GM21723 (cell line): ENCODE data around the gene TANK.

ENCODE experiments used
- ATAC-seq: cut with Tn5 transposase; IDR thresholded peaks from one replicate; pipeline ENCODE4 v1.9.1; 2021; ENCODE audit warnings: mild to moderate bottlenecking, moderate library complexity; ENCODE audit not compliant: unreplicated experiment

TANK gene, protein sequence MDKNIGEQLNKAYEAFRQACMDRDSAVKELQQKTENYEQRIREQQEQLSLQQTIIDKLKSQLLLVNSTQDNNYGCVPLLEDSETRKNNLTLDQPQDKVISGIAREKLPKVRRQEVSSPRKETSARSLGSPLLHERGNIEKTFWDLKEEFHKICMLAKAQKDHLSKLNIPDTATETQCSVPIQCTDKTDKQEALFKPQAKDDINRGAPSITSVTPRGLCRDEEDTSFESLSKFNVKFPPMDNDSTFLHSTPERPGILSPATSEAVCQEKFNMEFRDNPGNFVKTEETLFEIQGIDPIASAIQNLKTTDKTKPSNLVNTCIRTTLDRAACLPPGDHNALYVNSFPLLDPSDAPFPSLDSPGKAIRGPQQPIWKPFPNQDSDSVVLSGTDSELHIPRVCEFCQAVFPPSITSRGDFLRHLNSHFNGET

GRCh38 chr2:161160226-161161073 lies at the start of gene TANK:
Gene TANK, plus strand, starts transcription at chr2:161160428. Its CDS starts 19,235 bp downstream, at chr2:161179663.
- ATAC-seq, result peak; percentile 90

DNA sequence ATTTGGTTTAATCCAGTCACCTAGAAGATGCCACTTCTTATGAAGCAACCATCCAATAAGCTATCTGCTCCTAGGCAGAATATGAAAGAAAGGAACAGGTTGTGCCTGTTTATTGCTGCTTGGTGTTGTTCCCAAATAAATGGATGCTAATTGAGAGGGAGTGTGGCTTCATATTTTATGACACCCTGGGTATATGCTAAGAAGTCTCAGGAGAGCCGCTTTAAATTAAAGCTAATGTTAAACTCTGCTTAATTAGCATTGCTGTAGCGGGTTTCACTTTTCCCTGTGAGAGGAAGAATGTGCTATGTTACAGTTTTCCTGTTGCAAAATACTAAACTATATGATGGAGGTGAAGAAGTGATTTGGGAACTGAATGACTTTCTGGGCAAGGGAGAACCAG lies 48.7 kb upstream of the TANK start:
- no peak for ATAC-seq

DNA sequence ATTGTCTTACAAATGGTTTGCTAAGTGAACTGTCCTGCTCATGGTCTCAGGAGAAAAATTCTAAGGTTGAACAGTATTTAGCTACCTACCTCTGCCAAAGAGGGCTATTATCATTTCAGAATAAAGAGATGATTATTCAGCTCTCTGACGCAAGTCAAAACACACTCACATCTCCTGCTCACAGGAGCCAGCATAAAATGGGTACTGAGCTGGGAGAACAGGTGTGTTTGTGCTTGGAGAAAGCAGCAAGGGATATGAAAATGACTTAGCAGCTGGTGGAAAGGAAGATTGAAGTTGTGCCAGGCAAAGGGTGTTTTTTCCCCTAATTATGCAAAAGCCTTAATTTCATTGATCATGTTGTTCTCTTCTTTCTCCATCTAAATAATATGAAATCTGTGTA lies 47.3 kb upstream of the TANK start:
- no peak for ATAC-seq

GRCh38 chr2:161113693-161114575 lies 46.3 kb upstream of the TANK start:
- no peak for ATAC-seq

GRCh38 chr2:161115205-161115604 lies 45.0 kb upstream of the TANK start:
- no peak for ATAC-seq

GRCh38 chr2:161115605-161116380 lies 44.4 kb upstream of the TANK start:
- no peak for ATAC-seq

DNA sequence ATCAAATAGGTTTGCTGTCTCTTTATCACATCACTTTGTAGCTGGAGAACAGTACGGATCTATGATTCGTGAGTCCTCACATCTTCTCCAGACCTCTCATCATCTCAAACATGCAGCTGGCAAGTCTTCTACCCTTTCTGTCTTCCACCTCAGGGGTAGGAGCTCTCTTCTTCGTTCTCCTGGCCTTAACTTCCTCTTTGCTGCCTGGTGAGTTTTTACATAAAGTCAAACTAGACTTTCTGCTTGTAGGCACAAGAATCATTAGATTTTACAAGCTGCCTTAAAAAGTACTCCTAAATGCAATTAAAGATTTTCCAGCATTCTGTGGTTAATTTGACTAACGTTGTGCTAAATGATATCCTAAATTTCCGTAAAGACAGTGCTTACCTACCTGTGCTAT lies 43.7 kb upstream of the TANK start:
- ATAC-seq, result no peak

- no peak for ATAC-seq
Observed at GRCh38 chr2:161117506-161117905, 42.7 kb upstream of the TANK start.

- ATAC-seq, result no peak
Observed at GRCh38 chr2:161118722-161119121, 41.5 kb upstream of the TANK start.

DNA sequence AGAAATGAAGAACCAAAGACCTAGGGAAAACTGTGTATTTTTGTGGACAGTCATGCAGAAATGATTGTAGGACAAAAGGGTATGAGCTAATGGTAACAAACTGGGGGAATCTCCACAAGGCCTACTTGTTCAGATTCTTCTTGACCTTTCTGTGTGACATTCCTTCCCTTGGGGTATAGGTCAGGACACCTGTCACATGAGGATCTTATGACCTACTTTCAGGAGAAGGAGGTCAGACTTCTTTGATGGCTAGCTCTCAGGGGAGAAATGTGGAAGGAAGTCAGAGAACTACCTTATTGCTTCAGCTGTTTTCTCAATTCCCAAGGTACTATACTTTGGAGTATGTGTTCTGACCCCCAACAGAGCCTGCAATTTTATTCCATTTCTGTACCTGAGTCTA lies 40.7 kb upstream of the TANK start:
- ATAC-seq, result no peak

GRCh38 chr2:161120775-161121174 lies 39.5 kb upstream of the TANK start:
- no peak for ATAC-seq

- no peak for ATAC-seq
Observed at GRCh38 chr2:161121622-161122021, 38.6 kb upstream of the TANK start.

DNA sequence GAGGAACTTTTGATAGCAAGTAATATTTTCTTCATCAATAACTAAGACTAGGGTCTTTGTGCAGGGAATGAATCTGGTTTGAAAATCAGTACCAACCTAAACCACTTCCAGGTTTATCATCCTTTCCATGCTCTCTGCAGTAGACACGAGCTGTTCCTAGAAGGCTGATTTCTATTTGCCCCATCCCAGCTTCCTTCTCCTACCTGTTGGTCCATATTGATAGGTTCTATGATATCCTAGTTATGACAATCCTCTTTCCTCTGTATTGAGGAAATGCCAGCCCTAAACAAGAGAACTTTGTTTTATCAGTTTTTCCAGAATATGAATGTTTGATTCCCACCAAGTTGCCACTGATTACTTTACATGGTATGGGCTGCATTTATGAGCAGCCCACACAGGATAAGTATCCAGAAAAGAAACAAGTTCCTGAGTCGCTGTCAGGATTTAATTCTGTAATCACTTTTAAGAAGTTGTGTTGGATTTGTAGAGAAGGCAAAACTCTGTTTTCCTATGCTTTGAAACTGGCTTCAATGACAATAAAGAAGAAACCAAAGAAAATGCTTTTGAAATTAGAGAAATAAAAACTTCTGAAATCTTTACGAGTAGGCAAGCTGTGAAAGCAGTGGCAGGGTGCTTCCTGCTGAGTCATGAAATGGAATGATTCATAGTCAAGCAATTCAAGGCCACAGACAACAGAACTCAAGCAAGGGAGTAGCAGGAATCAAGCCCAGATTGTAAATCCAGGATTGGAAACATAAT lies 37.3 kb upstream of the TANK start:
- ATAC-seq, result peak; percentile 74

- no peak for ATAC-seq
Observed at GRCh38 chr2:161123531-161124030, 36.6 kb upstream of the TANK start.

DNA sequence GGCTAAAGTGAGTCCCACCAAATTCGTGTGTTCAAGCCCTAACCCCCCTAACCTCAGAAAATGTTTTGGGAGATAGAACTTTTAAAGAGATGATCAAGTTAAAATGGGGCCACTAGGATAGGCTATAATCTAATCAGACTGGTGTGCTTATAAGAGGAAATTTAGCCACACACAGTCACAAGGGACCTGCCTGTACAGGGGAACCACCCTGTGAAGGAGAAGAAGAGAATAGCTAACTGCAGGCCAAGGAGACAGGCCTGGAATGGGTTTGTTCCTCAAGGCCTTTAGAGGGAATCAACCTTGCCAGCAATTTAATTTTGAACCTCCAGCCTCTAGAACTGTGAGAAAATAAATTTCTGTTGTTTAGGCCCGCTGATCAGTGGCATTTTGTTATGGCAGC lies 36.0 kb upstream of the TANK start:
- no peak for ATAC-seq

DNA sequence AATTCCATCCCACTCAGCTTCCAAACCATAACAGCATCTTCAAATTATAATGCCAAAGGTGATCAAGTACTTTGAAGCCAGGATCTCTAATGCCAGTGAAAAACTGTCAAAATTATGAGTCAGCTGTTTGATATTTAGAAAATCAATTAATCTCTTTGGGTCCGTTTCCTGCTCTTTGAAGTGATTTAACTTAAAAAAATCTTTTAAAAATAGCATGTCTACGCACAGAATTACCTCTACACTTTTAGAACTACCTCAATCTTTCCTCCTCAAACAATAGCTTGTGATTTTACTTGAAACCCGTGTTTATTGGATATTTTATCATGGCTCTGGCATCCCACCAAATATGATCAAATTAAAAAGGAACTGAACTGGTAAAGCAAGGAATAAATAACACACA lies 31.3 kb upstream of the TANK start:
- ATAC-seq, result no peak

DNA sequence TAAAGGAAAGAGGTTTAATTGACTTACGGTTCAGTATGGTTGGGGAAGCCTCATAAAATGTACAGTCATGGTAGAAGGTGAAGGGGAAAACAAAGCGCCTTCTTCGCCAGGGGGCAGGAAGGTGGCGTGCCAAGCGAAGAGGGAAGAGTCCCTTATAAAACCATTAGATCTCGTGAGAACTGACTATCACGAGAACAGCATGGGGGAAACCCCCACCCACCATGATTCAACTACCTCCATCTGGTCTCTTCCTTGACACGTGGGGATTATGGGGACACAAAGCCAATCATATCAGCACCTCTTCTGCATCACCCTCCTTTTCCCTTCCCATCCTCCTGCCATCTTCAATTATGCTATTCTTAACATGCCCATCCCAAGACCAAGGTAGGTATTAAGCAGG lies 29.9 kb upstream of the TANK start:
- no peak for ATAC-seq

- ATAC-seq, result no peak
Observed at GRCh38 chr2:161131074-161131680, 29.1 kb upstream of the TANK start.

DNA sequence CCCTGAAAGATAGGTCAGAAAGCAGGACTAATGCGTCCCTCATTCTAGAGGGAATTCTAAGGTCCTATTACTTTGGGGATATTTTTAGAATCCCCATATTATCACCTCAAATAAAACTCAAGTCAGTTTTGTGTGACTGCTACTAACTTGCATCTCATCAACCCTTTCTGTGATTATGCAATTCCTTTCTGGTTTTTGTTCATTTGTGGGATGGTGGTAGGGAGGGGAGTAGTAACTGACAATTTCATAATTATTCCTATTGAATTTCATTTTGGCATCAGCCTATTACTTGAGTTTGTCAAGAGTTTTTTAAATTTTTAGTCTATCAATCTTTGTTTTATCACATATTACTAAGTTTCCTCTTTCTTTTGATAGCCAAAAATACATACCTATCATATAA lies 28.4 kb upstream of the TANK start:
- no peak for ATAC-seq
